ENCODE results near the gene SCARF2. TPM values are rescaled to one million over a fixed set of nuclear protein-coding genes. Genes with fewer than 3 reads are reported as not detected.
A peak's percentile ranks its signal among the peaks of the same experiment; 100 is the strongest.

Gene SCARF2
- total RNA-seq, 1 donor from 2014 or later, result 8.1 TPM

- no peaks in the 10 kb centered on the region for H3K9me3 Mint-ChIP-seq (ENCODE audit: unreplicated experiment)
- no peak overlapping the region for H3K4me3 Mint-ChIP-seq (ENCODE audit: unreplicated experiment)
- H3K4me1 Mint-ChIP-seq (ENCODE audit: unreplicated experiment), result peaks cover 23% of the 10 kb centered on the region
- DNase-seq (ENCODE audit: low spot score), result no peak
- no peak overlapping the region for H3K27ac Mint-ChIP-seq (ENCODE audit: unreplicated experiment)
- TF ChIP-seq CTCF (IDR thresholded peaks at IDR 0.05; ENCODE audit: unreplicated experiment), result no peak
- peaks cover 15% of the 10 kb centered on the region for H3K36me3 Mint-ChIP-seq (ENCODE audit: low read depth, unreplicated experiment)
- peaks cover 2% of the 10 kb centered on the region for H3K27me3 Mint-ChIP-seq (ENCODE audit: unreplicated experiment)
Observed at GRCh38 chr22:20464096-20464614, 26.5 kb upstream of the SCARF2 start.

GRCh38 chr22:20463324-20464095 lies 25.9 kb upstream of the SCARF2 start:
- Mint-ChIP-seq H3K9me3 (ENCODE audit: unreplicated experiment) (no peaks in the 10 kb centered on the region), H3K4me3 (ENCODE audit: unreplicated experiment) (peak overlapping the region; percentile 62), H3K27me3 (ENCODE audit: unreplicated experiment) (peaks cover 3% of the 10 kb centered on the region), H3K36me3 (ENCODE audit: low read depth, unreplicated experiment) (peaks cover 15% of the 10 kb centered on the region), H3K27ac (ENCODE audit: unreplicated experiment) (peak overlapping the region; percentile 88), H3K4me1 (ENCODE audit: unreplicated experiment) (peaks cover 23% of the 10 kb centered on the region)
- no peak for DNase-seq (ENCODE audit: low spot score)
- TF ChIP-seq CTCF (IDR thresholded peaks at IDR 0.05; ENCODE audit: unreplicated experiment), result no peak

- Mint-ChIP-seq H3K9me3 (ENCODE audit: unreplicated experiment) (no peaks in the 10 kb centered on the region), H3K27ac (ENCODE audit: unreplicated experiment) (no peak overlapping the region), H3K4me3 (ENCODE audit: unreplicated experiment) (no peak overlapping the region), H3K27me3 (ENCODE audit: unreplicated experiment) (peaks cover 3% of the 10 kb centered on the region), H3K4me1 (ENCODE audit: unreplicated experiment) (peaks cover 27% of the 10 kb centered on the region), H3K36me3 (ENCODE audit: low read depth, unreplicated experiment) (peaks cover 6% of the 10 kb centered on the region)
- no peak for DNase-seq (ENCODE audit: low spot score)
- TF ChIP-seq CTCF (IDR thresholded peaks at IDR 0.05; ENCODE audit: unreplicated experiment), result no peak
Observed at GRCh38 chr22:20459862-20460261, 22.2 kb upstream of the SCARF2 start.

- no peak overlapping the region for H3K4me3 Mint-ChIP-seq (ENCODE audit: unreplicated experiment)
- peaks cover 5% of the 10 kb centered on the region for H3K36me3 Mint-ChIP-seq (ENCODE audit: low read depth, unreplicated experiment)
- peaks cover 3% of the 10 kb centered on the region for H3K27me3 Mint-ChIP-seq (ENCODE audit: unreplicated experiment)
- H3K27ac Mint-ChIP-seq (ENCODE audit: unreplicated experiment), result no peak overlapping the region
- no peak for DNase-seq (ENCODE audit: low spot score)
- TF ChIP-seq CTCF (IDR thresholded peaks at IDR 0.05; ENCODE audit: unreplicated experiment), result no peak
- H3K4me1 Mint-ChIP-seq (ENCODE audit: unreplicated experiment), result peaks cover 22% of the 10 kb centered on the region
- no peaks in the 10 kb centered on the region for H3K9me3 Mint-ChIP-seq (ENCODE audit: unreplicated experiment)
Observed at GRCh38 chr22:20459152-20459542, 21.5 kb upstream of the SCARF2 start.

- H3K27ac Mint-ChIP-seq (ENCODE audit: unreplicated experiment), result no peak overlapping the region
Observed at GRCh38 chr22:20458530-20459151, 21.0 kb upstream of the SCARF2 start.

More at GRCh38 chr22:20458530-20459151, 21.0 kb upstream of the SCARF2 start:
- Mint-ChIP-seq H3K4me3 (ENCODE audit: unreplicated experiment) (no peak overlapping the region), H3K9me3 (ENCODE audit: unreplicated experiment) (no peaks in the 10 kb centered on the region), H3K36me3 (ENCODE audit: low read depth, unreplicated experiment) (peaks cover 1% of the 10 kb centered on the region), H3K4me1 (ENCODE audit: unreplicated experiment) (peaks cover 17% of the 10 kb centered on the region), H3K27me3 (ENCODE audit: unreplicated experiment) (peaks cover 2% of the 10 kb centered on the region)
- TF ChIP-seq CTCF (IDR thresholded peaks at IDR 0.05; ENCODE audit: unreplicated experiment), result no peak
- no peak for DNase-seq (ENCODE audit: low spot score)
